GM19023 (cell line): Measurements from ENCODE around the gene ADAMTS3.
"Not testable (repeated sequence)": the region's sequence is repeated elsewhere in the genome, so short reads cannot be mapped to it uniquely, and the experiment has no call there.

Experiments
- ATAC-seq: cut with Tn5 transposase; IDR thresholded peaks from one replicate; pipeline ENCODE4 v1.9.1; 2021; ENCODE audit warnings: mild to moderate bottlenecking, moderate library complexity; ENCODE audit not compliant: unreplicated experiment

The ADAMTS3 gene

DNA sequence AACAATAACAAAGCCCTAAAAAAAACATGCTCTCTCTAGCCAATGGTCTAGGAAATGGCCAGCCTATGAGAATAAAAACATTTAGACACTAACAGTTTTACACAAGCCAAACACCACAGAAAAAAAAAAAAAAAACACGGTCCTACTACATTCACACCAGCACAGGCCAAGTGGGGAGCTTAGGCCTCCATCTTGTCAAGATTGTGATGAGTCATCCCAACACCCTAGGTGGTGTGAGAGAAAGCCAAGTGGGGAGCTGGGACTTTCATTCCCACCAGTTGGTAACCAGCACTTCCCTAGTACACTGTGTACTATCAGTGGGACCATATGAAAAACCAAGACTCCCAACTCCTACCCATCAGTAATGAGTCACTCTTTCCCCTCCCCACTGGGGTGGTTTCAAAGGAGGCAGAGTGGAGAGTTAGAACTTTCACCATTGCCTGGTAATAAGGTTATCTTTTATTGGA, 95.6 kb downstream of the ADAMTS3 start:
- no peak for ATAC-seq

DNA sequence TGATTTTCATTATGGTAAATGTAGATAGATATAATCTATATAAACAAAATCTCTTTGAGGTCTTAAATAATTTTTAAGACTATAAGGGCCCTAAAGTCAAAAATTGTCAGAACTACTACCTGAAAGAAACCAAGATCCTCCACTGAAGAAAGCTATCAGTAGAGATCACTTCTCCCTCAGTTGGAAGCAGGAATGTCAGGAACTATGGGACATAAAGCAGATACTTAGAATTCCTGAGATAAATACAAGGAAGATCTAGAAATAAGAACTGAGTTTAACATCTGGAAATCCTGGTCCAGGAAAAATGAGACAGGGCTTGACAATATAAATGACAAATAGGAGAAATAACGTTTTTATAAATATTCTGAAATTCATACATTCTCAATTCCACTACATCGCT, 97.2 kb downstream of the ADAMTS3 start:
- ATAC-seq, result no peak

DNA sequence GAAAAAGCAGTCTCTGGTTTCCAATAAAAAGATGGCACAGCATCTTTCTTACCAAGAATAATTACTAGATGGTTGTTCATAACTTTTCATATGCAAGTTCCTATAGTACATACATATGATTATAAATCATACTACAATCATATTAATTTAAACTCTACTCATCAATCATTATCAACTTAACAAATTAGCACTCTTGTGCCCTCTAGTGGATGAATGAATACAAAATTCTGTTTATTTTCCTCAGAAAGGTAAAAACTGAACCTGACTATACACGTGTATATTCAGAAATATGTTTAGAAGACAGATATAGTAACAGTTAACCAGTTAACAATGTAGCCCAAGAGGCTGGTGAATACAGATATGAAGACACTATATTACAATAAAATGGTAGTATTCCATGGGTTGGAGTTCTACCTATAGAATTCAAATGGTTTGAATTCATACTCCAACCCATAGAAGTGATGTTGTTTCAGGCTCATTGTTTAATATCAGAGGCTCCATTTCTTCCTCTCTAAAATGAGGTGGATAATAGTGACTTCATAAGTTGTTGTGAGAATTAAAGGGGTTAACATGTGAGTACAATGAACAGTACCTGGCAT, 100.0 kb downstream of the ADAMTS3 start:
- no peak for ATAC-seq

DNA sequence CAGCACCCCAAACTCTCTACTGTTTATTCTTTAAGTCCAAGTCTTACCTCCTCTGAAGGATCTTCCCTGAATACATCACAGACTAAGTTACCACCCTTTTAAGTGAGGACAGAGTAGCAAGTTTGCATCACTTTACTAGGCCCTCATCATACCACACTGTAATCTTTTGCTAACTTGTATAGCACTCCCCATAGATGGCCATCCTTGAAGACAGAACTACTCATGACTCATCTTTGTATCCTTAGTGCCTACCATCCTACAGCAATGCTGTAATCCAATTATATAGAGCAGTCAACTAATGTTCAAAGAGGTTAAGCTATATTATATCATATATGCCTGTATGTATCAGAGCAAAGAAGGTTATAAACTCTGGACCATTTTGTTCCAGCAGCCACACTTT, 101.4 kb downstream of the ADAMTS3 start:
- ATAC-seq, result no peak

DNA sequence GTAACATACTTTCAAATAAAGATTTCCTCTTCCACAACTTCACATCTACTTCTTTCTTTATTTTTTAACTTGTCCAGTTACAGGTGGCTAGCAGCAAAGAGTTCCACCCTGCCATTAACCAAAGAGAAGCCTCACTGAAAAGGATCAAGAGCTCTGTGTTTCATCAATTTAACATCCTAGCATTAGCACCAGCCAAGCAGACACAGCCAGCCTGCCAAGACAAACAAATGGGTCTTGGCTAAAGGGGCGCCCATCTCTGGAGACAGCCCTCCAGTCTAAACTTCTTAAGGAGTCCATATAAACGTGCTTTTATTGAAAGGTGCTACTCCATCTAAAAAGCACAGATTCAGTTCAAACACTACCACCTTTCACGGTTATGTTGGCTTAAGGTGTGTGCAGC, 105.3 kb downstream of the ADAMTS3 start:
- ATAC-seq, result no peak

DNA sequence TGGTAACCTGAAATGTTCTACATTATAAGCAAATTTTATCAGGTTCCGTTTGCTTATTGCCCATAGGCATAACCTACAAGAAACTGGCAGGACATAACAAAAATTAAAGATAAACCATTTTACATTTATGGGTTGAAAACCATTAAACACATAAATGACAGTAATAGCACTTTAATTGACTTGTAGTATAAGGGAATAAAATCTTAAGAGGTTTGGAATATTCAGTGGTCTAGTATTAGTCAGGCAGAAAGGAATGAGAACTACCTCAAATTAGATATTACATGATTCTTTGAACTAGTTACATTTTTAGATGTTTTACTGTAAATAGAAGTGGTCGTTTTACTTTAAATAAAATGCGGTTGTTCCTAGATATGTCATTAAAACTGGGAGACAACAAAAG, 111.9 kb downstream of the ADAMTS3 start:
- no peak for ATAC-seq

DNA sequence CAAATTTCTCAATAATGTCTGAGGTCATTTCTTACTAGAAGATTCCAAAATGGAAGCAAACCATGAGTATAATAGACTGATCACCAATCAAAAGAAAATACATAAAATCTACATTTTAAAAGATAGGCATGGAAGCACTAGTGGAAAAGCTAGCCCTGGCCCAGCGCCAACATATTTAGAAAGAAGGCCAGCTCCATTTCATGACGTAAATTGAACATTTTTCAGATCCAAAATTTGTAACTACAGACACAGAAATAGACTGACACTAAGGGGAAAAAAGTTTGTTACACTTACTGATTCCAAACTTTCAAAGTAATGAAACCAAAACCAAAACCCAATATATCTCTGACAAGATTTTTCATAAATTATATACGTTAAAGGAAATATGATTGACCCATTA, 117.7 kb downstream of the ADAMTS3 start:
- ATAC-seq, result no peak

DNA sequence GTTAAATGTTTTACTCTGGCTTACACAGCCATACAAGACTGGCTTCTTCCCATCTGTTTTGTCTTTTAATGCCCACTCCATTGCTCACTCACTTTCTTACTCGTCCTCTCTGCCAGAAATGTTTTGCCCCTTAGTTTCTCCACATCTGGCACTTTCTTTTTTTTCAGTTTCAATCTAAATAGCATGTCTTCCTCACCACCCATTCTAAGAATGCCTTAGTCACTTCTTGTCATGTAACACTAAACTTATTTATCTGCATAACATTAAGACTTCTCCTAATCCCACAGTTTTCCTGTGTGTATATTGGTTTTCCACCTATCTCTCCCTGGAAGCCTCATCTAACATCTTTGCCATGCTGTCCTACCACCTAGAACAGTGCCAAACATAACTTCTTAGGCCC, 119.3 kb downstream of the ADAMTS3 start:
- no peak for ATAC-seq

DNA sequence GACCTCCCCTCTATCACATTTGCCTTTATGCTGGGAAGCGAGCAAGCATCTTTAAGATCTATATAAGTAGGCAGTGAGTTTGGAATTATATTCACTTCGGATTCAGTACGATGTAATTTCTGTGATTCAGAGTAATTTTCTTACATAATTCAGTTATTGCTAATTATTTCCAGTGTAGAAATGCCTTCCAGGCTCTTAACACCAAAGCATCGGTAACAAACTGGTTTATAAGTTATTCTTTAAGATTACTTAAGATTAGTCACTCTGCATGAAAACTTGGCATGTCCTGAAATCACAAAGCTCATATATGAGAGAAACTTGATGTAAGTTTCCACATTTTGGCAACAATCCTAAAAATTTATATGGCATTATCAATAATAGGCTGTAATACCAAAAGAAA, 120.8 kb downstream of the ADAMTS3 start:
- no peak for ATAC-seq

DNA sequence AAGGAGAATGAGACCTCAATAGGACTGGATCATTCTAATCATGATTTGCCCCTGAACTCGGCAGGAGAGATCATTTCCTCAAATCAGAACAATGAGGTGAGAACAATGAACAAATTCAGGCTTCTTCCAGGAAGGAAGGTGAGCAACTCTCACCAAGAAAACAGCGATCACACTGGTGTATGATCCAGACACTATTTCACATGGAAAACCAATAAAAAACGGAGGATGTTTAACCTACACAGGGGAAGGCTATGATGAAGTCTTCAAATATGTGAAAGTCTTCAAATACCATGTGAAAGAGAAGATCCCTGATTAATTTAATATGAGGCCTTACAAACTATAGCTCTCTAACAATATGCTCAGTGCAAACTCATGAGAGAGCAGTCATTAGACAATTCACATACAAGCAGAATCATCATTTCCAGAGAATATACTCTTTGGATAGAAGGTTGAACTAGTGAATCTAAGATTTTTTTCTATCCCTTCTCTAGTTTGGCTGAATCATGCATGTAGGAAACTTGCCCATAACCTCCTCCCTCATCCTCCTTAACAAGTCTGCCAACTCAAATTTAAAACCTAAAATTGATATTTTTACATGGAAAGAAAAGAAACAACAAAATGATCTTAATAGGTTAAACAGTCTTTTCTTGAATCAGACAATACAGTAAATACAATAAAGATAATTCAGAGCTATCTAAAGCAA, 122.5 kb downstream of the ADAMTS3 start:
- ATAC-seq, result no peak

DNA sequence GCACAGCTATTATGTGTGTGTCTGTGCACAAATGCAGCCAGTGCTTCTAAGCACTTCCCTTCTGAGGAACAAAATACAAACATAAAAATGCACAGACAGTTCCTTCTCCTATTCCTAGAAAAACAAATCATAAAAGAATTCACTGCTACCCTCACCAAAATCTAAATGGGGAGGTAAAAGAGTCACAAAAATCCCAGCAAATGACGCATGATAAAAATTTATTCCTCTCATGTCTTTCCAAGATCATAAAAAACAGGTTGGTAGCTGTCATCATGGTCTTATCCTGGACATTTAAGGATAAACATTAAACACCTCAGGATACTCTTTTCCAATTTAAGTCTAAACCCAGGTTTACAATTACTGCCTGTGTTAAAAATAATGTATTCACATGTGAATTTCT, 124.9 kb downstream of the ADAMTS3 start:
- ATAC-seq, result no peak

DNA sequence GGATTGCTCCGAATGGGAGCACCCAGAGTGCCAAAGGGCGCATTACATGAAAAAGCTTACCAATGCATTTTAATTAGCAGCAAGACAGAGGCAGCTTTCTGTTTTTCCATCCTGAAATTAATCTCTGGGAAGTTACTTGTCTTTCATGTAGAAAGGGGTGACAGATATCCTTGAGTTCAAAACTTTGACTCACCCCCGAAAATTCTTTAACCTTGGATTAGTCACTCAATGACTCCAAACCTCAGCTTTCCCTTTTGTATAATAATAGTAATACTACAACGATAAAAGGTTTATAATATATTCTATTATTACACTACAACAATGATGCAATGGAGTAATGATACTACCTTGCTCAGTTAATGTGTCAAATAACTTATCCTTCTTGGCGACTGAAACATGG, 126.3 kb downstream of the ADAMTS3 start:
- no peak for ATAC-seq

DNA sequence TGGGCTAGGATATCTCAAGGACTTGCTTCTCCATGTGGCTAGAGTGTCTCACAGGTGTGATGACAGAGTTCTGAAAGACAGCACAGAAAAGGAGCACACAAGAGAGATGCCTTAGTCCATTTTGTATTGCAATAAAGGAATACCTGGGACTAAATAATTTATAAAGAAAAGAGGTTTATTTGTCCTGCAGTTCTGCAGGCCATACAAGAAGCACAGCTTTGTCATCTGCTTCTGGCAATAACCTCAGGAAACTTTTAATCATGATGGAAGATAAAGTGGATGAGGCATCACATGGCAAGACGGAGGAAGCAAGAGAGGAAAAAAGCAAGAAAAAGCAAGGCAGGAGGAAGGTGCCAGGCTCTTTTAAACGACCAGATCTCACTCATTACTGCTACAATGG, 126.9 kb downstream of the ADAMTS3 start:
- ATAC-seq, result no peak

DNA sequence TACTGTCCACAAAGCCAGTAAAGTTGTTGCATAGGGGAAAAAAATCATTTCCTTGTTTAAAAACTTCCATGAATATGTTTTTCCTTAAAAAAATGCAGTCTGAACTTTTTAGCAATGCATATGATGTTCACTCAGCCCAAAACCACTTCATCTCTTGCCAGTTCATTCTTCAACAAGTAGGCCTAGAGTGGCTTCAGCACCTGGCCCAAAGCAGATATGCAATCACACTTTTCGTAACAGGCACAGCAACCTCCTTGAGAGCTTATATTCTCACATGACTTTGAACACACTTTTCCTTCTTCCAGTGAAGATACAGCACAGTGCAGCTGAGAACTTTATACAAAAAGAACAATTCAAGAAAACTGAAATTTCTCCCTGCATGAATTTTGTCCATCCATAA, 128.6 kb downstream of the ADAMTS3 start:
- ATAC-seq, result no peak

DNA sequence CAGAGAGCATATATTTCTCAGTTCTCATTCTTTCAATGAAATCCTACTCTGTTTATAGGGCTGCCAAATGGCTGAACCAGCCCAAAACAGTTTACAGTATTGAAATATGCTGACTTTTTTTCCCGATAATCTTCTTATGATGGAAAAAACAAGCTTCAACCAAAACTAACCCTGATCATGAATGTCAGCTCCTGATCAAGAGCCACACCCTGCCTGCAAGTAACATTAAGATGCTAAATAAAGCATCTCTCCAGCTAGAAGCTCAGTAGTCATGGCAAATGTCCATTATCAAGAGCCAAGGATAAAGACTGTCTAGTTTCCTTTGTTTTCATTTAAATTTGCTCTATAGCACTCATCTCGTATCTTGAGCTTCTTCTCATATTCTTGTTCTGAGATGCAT, 136.0 kb downstream of the ADAMTS3 start:
- ATAC-seq, result no peak

DNA sequence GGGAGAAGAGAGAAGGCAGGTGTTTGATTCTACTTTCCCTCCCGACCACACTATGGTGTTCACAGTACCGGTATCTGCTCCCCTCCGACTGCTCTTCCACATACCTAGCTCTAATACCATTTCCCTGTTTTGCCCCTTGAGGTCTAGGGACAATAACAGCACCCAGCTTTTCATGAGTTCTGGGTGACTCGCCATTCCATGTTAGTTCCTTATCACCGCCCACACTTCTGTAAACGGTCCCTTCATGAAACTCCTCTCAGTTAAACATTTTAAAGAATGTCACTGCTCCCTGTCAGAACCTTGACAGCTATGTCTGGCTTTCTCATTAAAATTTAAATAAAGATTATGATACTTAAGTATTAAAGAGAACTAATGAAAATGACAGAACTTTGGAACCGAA, 136.7 kb downstream of the ADAMTS3 start:
- no peak for ATAC-seq

DNA sequence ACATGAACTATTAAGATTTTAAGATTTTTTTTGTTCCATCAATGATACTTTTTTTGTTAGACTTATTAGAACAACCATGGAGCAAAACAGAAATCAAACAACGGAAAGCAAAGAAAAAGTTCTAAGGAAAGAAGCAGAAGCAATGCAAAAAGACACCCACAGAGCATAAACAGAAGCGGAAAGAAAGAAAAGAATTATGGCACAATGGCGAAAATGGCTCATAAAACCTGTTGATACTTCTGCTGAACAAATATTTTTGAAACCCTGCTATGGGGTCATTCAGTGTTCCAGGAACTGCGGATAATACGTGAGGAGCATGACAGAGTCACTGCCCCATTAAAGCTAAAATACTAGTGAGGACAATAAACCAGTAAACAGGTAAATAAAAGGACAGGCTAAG, 138.0 kb downstream of the ADAMTS3 start:
- no peak for ATAC-seq

DNA sequence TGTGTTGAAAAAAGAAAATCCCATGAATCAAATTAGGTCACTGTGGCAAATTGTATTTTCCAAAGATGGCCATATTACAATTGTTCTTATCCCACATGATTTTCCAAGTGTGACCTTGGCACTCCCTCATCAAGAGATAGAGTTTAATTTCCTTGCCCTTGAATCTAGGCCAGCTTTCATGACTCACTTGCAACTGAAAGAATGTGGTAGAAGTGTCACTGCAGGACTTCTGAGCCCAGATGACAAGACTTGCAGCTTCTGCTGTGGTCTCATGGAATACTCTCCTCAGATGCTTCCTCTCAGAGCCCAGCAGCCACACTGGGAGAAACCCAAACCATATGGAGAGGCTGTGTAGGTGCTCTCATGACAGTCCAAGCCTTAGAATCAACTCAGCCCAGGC, 139.0 kb downstream of the ADAMTS3 start:
- ATAC-seq, result no peak

DNA sequence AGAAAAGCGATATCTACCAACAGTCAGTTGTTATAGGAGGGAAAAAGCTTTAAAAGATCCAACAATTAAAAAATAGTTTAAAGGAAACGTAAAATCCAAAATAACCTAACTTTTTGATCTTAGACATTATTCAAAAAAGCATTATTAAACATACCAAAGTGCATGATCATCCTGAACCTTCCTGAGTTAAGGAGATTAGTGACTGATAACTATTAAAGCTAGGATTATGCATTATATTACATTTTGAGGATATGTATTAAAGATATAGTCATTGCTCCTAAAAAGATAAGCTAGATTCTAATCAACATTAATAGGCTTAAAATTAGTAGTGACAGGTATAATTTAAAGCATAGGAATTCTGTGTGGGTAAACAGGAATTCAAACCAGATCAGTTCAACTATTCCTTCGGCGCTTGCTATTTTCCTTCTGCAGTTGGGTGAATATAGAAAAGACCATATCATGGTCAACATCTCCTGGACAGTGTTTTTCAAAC, 139.6 kb downstream of the ADAMTS3 start:
- no peak for ATAC-seq

DNA sequence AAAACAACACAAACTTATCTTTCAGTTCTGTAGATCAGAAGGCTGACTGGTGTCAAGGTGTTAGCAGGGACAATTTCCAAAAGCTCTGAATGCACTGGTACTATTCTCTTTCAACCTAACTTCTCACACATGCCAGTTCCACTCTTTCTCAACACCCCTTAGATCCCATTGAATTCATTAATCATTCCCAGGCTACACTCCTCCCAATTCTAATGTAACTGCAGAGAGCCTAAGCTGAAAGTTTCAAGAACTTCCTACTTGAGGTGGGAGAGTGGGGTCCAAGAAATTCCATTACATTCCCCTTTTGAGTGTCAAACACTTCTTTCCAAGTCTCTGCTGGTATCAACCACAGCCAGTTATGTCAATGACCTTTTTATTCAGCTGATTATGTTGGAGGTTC, 142.0 kb downstream of the ADAMTS3 start:
- no peak for ATAC-seq

DNA sequence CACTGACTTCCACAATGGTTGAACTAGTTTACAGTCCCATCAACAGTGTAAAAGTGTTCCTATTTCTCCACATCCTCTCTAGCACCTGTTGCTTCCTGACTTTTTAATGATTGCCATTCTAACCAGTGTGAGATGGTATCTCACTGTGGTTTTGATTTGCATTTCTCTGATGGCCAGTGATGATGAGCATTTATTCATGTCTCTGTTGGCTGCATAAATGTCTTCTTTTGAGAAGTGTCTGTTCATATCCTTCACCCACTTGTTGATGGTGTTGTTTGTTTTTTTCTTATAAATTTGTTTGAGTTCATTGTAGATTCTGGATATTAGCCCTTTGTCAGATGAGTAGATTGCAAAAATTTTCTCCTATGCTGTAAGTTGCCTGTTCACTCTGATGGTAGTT, 143.1 kb downstream of the ADAMTS3 start:
- not testable (repeated sequence) for ATAC-seq

DNA sequence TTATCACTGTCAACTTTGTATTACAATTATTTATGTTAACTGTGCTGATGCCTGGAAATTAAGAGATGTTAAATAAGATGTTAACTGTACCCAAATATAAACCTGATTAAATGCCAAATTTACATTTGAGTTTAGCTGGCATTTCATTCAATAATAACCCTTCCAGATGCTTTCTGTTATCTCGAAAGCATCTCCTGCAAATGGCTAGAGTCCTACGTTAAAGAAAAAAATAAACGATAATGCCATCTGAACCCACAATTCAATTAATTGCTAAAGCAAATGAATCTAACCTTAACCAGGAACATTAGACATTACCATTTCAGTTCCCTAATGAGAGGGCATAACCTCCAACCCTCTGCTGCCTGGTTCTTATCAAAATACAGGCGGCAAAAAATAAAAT, 145.0 kb downstream of the ADAMTS3 start:
- ATAC-seq, result no peak

DNA sequence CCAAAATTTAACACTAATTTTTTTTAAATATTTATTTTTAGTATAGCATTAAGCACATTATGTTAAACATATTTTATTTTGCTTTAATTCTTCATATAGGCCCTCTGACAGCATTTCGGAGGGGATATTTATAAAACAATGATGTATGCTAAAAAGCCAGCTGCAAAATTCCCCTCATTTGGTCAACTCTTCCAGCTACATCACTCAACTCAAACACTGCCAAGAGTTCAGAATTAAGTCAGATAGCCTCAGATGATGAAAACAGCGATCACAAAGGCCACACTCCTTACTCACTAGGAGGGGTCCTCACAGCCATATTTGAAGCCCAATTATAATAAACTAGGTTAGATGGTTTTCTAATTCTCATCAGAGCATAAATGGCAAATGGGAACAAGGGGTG, 146.6 kb downstream of the ADAMTS3 start:
- ATAC-seq, result no peak
